Left lung (tissue), 10 donors: ENCODE measurements around the gene ZNF467. TPM values are rescaled to one million over a fixed set of nuclear protein-coding genes. Genes with fewer than 3 reads are reported as not detected.

Source experiments
- ATAC-seq: fragments of 200-7000 bp; cut with Tn5 transposase; one replicate; pipeline ENCODE4 v1.9.1; 2020; ENCODE audit warnings: moderate library complexity
- DNase-seq, 4 donors: peaks; one replicate each; pipeline ENCODE4 v3.0.0-alpha.2; 2013 to 2020
- H3K27ac ChIP-seq, 2 donors: fragments of 200-600 bp; sonication (generic) in 1 of 2; one replicate each; pipeline versions ENCODE4 v1.5.0 to v1.8.0; 2020 to 2021
- H3K27me3 ChIP-seq, 2 donors: fragments of 200-600 bp; sonication (generic) in 1 of 2; one replicate each; pipeline versions ENCODE4 v1.5.0 to v1.8.0; 2020 to 2021
- H3K36me3 ChIP-seq, 2 donors: fragments of 200-600 bp; sonication (generic) in 1 of 2; one replicate each; pipeline versions ENCODE4 v1.5.0 to v1.8.0; 2020 to 2021
- H3K4me1 ChIP-seq, 2 donors: fragments of 200-600 bp; one replicate each; pipeline ENCODE4 v1.8.0; 2021
- H3K4me3 ChIP-seq, 2 donors: fragments of 200-600 bp; sonication (generic) in 1 of 2; one replicate each; pipeline versions ENCODE4 v1.5.0 to v1.8.0; 2020 to 2021; ENCODE audit warnings: mild to moderate bottlenecking in 1 of 2
- H3K9me3 ChIP-seq, 2 donors: fragments of 200-600 bp; sonication (generic) in 1 of 2; one replicate each; pipeline versions ENCODE4 v1.5.0 to v1.8.0; 2020 to 2021
- CTCF ChIP-seq, 2 donors: fragments of 200-600 bp; sonication (generic) in 1 of 2; IDR thresholded peaks; one replicate each; pipeline versions ENCODE4 v1.5.0 to v1.8.0; 2021; ENCODE audit warnings: antibody characterized with exemption in 2 of 2
- intact Hi-C, 2 donors: fragments of 100-400 bp; cut with DNase I; formaldehyde crosslinking; loops; one replicate each; pipeline versions ENCODE4 v1.11.2 to v1.14.2; 2022
- polyA plus RNA-seq, 6 donors: library from polyadenylated mRNA; unstranded; fragments of 120-200 nt; gene quantifications; one replicate each; pipeline ENCODE4 v1.2.1, GENCODE V29; 2013; ENCODE audit not compliant: insufficient read length in 6 of 6
- total RNA-seq, 2 donors: library from RNA; stranded (reverse); fragmentation: NEBNext Ultra II Directional; extraction: Animal tissue kit (Norgen Biotek cat#: 25700); gene quantifications; one replicate each; pipeline ENCODE4 v1.2.1, GENCODE V29; 2021
- donor health status: DM: no; HTN: yes; CAD: no.
- donor health status: DM: no; HTN: no; CAD: no.

ZNF467 gene
- total and polyA plus RNA-seq, 8 donors, result 20.8 to 36.9 (median 29.3) TPM

- ATAC-seq (peak; percentile 78), DNase-seq (no peak)
- intact Hi-C loops, result no loop called here
- Histone ChIP-seq H3K4me3 (no peak overlapping the region), H3K9me3 (no peaks in the 10 kb centered on the region), H3K36me3 (no peaks in the 10 kb centered on the region), H3K27ac (no peak overlapping the region), H3K27me3 (no peaks in the 10 kb centered on the region), H3K4me1 (no peaks in the 10 kb centered on the region)
- TF ChIP-seq CTCF (IDR thresholded peaks at IDR 0.05), result peak; percentile 15 to 25
Measured at GRCh38 chr7:149753375-149754233, 19.8 kb downstream of the ZNF467 start.

GRCh38 chr7:149752646-149753045 is 20.7 kb downstream of the ZNF467 start:
- Histone ChIP-seq H3K27me3 (no peaks in the 10 kb centered on the region), H3K27ac (no peak overlapping the region), H3K9me3 (no peaks in the 10 kb centered on the region), H3K4me3 (no peak overlapping the region), H3K4me1 (no peaks in the 10 kb centered on the region), H3K36me3 (no peaks in the 10 kb centered on the region)
- intact Hi-C loops, result no loop called here
- ATAC-seq, result no peak
- no peak for TF ChIP-seq CTCF (IDR thresholded peaks at IDR 0.05)
- no peak for DNase-seq

- DNase-seq (no peak), ATAC-seq (no peak)
- Histone ChIP-seq H3K36me3 (no peaks in the 10 kb centered on the region), H3K4me1 (no peaks in the 10 kb centered on the region), H3K9me3 (no peaks in the 10 kb centered on the region), H3K4me3 (no peak overlapping the region), H3K27ac (no peak overlapping the region), H3K27me3 (no peaks in the 10 kb centered on the region)
- intact Hi-C loops, result no loop called here
- TF ChIP-seq CTCF (IDR thresholded peaks at IDR 0.05), result no peak
Measured at GRCh38 chr7:149751043-149751775, 22.2 kb downstream of the ZNF467 start.

- no peaks in the 10 kb centered on the region for H3K36me3 ChIP-seq
- intact Hi-C loops, result no loop called here
- no peak for DNase-seq
Measured at GRCh38 chr7:149750122-149750845, 23.1 kb downstream of the ZNF467 start.

More at GRCh38 chr7:149750122-149750845, 23.1 kb downstream of the ZNF467 start:
- no peak overlapping the region for H3K27ac ChIP-seq
- no peak for TF ChIP-seq CTCF (IDR thresholded peaks at IDR 0.05)
- H3K4me1 ChIP-seq, result no peaks in the 10 kb centered on the region
- H3K27me3 ChIP-seq, result no peaks in the 10 kb centered on the region
- ATAC-seq, result no peak
- no peaks in the 10 kb centered on the region for H3K9me3 ChIP-seq
- no peak overlapping the region for H3K4me3 ChIP-seq
